ENCODE measurements around the gene TGM5.

- TF ChIP-seq POLR2A (IDR thresholded peaks at IDR 0.05; ENCODE audit: low read depth, low read length): no peak
- no peak for TF ChIP-seq POLR2AphosphoS5 (IDR thresholded peaks at IDR 0.05; ENCODE audit: low read depth, low read length)
- no peak for TF ChIP-seq TAF1 (IDR thresholded peaks at IDR 0.05; ENCODE audit: borderline replicate concordance, low read depth, low read length)
These were observed 11.2 kb upstream of the TGM5 start for GRCh38 chr15:43277901-43278300.
